ENCODE data around the gene WHRN. TPM values are rescaled to one million over a fixed set of nuclear protein-coding genes. Genes with fewer than 3 reads are reported as not detected.

The WHRN gene
- total and polyA plus RNA-seq, 2 experiments from 2014 or later, result 8.3 to 8.9 TPM

DNA sequence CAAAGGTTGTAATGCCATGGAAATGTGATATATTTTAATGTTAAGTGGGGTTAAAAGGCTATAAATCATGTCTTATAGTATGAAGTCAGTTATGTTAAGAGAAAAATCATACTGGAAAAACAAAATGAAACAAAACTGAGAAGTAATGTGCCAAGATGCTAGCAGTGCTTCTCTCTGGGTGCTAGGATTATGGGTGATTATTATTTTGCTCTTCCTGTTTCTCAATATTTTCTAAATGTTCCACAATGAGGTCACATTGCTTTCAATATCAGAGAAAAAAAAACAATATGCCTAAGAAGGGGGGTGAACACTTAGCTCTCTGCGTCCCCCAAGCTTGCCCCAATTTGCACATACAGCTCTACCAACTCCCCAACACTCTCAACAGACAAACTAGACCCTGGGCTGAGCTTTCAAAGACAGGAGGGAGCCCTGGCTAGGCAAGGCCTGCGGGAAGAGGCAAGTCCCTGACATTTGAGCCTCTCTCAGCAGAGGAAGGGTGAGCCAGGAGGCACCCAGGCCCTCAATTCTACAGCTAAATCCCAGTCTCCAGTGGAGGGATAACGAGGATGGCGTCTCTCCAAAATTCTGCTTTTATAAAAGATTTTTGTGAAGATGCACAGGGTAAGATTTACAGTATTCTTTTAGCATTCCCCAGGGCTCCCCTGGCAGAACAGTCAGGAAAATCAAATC lies 24.4 kb downstream of the WHRN start:
- no peaks in the 10 kb centered on the region for H4K20me1 ChIP-seq (replicated peaks; ENCODE audit: insufficient read depth)
- H3K4me2 ChIP-seq, result no peak overlapping the region
- no peak for ATAC-seq
- no peak overlapping the region for H2AFZ ChIP-seq
- H3K36me3 ChIP-seq (ENCODE audit: insufficient read depth), result no peaks in the 10 kb centered on the region
- peaks cover 3% of the 10 kb centered on the region for H3K27me3 Mint-ChIP-seq (ENCODE audit: insufficient read depth, low read depth, poor library complexity)
- H3K4me1 Mint-ChIP-seq, result peaks cover 11% of the 10 kb centered on the region; the same call in 2 of the 3 replicates
- no peak overlapping the region for H3K27ac Mint-ChIP-seq
- H3K9me3 Mint-ChIP-seq, result no peaks in the 10 kb centered on the region
- no peaks in the 10 kb centered on the region for H3K4me1 ChIP-seq (ENCODE audit: insufficient read depth)
- H3K27ac ChIP-seq (ENCODE audit: low read depth), result no peak overlapping the region
- H3K9me2 ChIP-seq (ENCODE audit: insufficient read depth), result no peaks in the 10 kb centered on the region
- no peak for DNase-seq (ENCODE audit: low spot score)
- no peaks in the 10 kb centered on the region for H3K79me2 ChIP-seq (replicated peaks; ENCODE audit: insufficient read depth)
- no peak overlapping the region for H3K4me3 Mint-ChIP-seq
- no peaks in the 10 kb centered on the region for H3F3A ChIP-seq (replicated peaks; ENCODE audit: low read depth)
- H3K27me3 ChIP-seq (ENCODE audit: insufficient read depth), result no peaks in the 10 kb centered on the region
- no peaks in the 10 kb centered on the region; the same call in 1 of the 3 replicates for H3K36me3 Mint-ChIP-seq (ENCODE audit: low read depth)
- no peak for TF ChIP-seq EZH2phosphoT487 (IDR thresholded peaks at IDR 0.05; ENCODE audit: unreplicated experiment)
- TF ChIP-seq, protein P1, sequence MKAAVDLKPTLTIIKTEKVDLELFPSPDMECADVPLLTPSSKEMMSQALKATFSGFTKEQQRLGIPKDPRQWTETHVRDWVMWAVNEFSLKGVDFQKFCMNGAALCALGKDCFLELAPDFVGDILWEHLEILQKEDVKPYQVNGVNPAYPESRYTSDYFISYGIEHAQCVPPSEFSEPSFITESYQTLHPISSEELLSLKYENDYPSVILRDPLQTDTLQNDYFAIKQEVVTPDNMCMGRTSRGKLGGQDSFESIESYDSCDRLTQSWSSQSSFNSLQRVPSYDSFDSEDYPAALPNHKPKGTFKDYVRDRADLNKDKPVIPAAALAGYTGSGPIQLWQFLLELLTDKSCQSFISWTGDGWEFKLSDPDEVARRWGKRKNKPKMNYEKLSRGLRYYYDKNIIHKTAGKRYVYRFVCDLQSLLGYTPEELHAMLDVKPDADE (IDR thresholded peaks at IDR 0.05), result no peak
- no peak for TF ChIP-seq STAT1 (IDR thresholded peaks at IDR 0.05; ENCODE audit: unreplicated experiment)
- TF ChIP-seq, protein P2, sequence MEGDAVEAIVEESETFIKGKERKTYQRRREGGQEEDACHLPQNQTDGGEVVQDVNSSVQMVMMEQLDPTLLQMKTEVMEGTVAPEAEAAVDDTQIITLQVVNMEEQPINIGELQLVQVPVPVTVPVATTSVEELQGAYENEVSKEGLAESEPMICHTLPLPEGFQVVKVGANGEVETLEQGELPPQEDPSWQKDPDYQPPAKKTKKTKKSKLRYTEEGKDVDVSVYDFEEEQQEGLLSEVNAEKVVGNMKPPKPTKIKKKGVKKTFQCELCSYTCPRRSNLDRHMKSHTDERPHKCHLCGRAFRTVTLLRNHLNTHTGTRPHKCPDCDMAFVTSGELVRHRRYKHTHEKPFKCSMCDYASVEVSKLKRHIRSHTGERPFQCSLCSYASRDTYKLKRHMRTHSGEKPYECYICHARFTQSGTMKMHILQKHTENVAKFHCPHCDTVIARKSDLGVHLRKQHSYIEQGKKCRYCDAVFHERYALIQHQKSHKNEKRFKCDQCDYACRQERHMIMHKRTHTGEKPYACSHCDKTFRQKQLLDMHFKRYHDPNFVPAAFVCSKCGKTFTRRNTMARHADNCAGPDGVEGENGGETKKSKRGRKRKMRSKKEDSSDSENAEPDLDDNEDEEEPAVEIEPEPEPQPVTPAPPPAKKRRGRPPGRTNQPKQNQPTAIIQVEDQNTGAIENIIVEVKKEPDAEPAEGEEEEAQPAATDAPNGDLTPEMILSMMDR (conservative IDR thresholded peaks at IDR 0.05; ENCODE audit: low read depth in 2 of 2), result no peak
- TF ChIP-seq REST (IDR thresholded peaks at IDR 0.05; ENCODE audit: unreplicated experiment), result no peak
- no peak for TF ChIP-seq ZNF462 (CRISPR knock-in tag; IDR thresholded peaks at IDR 0.05)
- no peak for TF ChIP-seq JUNB (IDR thresholded peaks at IDR 0.05; ENCODE audit: unreplicated experiment)
- TF ChIP-seq POLR2AphosphoS5 (IDR thresholded peaks at IDR 0.05; ENCODE audit: low read depth), result no peak
- TF ChIP-seq ZNF331 (CRISPR knock-in tag; IDR thresholded peaks at IDR 0.05; ENCODE audit: low read depth), result no peak
- TF ChIP-seq NANOG (IDR thresholded peaks at IDR 0.05; ENCODE audit: borderline replicate concordance), result no peak
- TF ChIP-seq EZH2 (IDR thresholded peaks at IDR 0.05; ENCODE audit: low read depth, unreplicated experiment), result no peak
- TF ChIP-seq ZNF114 (CRISPR knock-in tag; IDR thresholded peaks at IDR 0.05), result no peak
- TF ChIP-seq CREB1 (CRISPR knock-in tag; IDR thresholded peaks at IDR 0.05; ENCODE audit: low read depth), result no peak
- H3K4me3 ChIP-seq, result no peak overlapping the region

All from GM23338 (cell line).